ENCODE measurements around the gene COLQ.
"Not testable (repeated sequence)": the region's sequence is repeated elsewhere in the genome, so short reads cannot be mapped to it uniquely, and the experiment has no call there.

The COLQ gene

GRCh38 chr3:15410966-15411365 is 110.5 kb downstream of the COLQ start:
- not testable (repeated sequence) for DNase-seq

GRCh38 chr3:15409774-15410173 is 111.7 kb downstream of the COLQ start:
- no peak for DNase-seq

- no peak for DNase-seq
Observed at GRCh38 chr3:15409239-15409638, 112.3 kb downstream of the COLQ start.

- DNase-seq = peak; percentile 52
Observed at GRCh38 chr3:15405448-15406050, 116.0 kb downstream of the COLQ start.

- DNase-seq = no peak
Observed at GRCh38 chr3:15404767-15405166, 116.7 kb downstream of the COLQ start.

GRCh38 chr3:15403965-15404364 is 117.5 kb downstream of the COLQ start:
- DNase-seq = no peak

GRCh38 chr3:15403495-15403894 is 118.0 kb downstream of the COLQ start:
- no peak for DNase-seq

GRCh38 chr3:15401936-15402335 is 119.6 kb downstream of the COLQ start:
- DNase-seq = no peak

All from EL (cell line).